SU-DHL-6 (cell line): ENCODE data around the gene C2CD2.

Experiments used
- H2AFZ ChIP-seq: fragments of 200-600 bp; sonication (generic); 2 replicates; pipeline ENCODE4 v1.6.1; 2014; ENCODE audit warnings: low read depth, mild to moderate bottlenecking, moderate library complexity, mixed read lengths, antibody characterized with exemption, low read length; ENCODE audit not compliant: severe bottlenecking
- H3F3A ChIP-seq: fragments of 200-600 bp; shearing (Covaris generic); 2 replicates; pipeline ENCODE4 v1.6.0; 2016; ENCODE audit warnings: antibody characterized with exemption, mild to moderate bottlenecking; ENCODE audit not compliant: insufficient read depth
- H3K27ac ChIP-seq: fragments of 200-600 bp; sonication (generic); 2 replicates; pipeline ENCODE4 v1.5.1; 2016; ENCODE audit warnings: low read depth, mild to moderate bottlenecking, low read length, moderate library complexity, mixed read lengths
- H3K27me3 ChIP-seq: fragments of 200-600 bp; sonication (generic), shearing (Covaris generic); 2 replicates; pipeline ENCODE4 v1.6.0; 2014; ENCODE audit warnings: mild to moderate bottlenecking, low read length
- H3K36me3 ChIP-seq: fragments of 200-600 bp; sonication (generic); 2 replicates; pipeline ENCODE4 v1.6.1; 2014; ENCODE audit warnings: mild to moderate bottlenecking, low read length, mixed read lengths
- H3K4me2 ChIP-seq: fragments of 300-600, 200-600 bp; shearing (Covaris generic), sonication (generic); 2 replicates; pipeline ENCODE4 v1.6.0; 2014; ENCODE audit warnings: low read length, low read depth, mild to moderate bottlenecking; ENCODE audit not compliant: poor library complexity, severe bottlenecking
- H3K4me3 ChIP-seq: fragments of 200-600 bp; sonication (generic); 2 replicates; pipeline ENCODE4 v1.5.1; 2014; ENCODE audit warnings: antibody characterized with exemption, low read length, mild to moderate bottlenecking, mixed read lengths; ENCODE audit not compliant: insufficient read depth, poor library complexity, severe bottlenecking
- H3K79me2 ChIP-seq: fragments of 200-600 bp; sonication (generic); 2 replicates; pipeline ENCODE4 v1.6.1; 2014; ENCODE audit warnings: mild to moderate bottlenecking, low read length, moderate library complexity; ENCODE audit not compliant: insufficient read depth
- H3K9ac ChIP-seq: fragments of 200-600 bp; sonication (generic); 2 replicates; pipeline ENCODE4 v1.7.0; 2014; ENCODE audit warnings: mild to moderate bottlenecking, low read length
- H3K9me2 ChIP-seq: fragments of 200-600 bp; sonication (generic); replicated peaks from 2 replicates; pipeline ENCODE4 v1.6.1; 2014; ENCODE audit warnings: low read length; ENCODE audit not compliant: insufficient read depth
- H3K9me3 ChIP-seq: fragments of 200-600 bp; sonication (generic); 2 replicates; pipeline ENCODE4 v1.6.1; 2014; ENCODE audit warnings: low read length, mixed read lengths; ENCODE audit not compliant: insufficient read depth
- H4K20me1 ChIP-seq: fragments of 200-600 bp; sonication (generic); 2 replicates; pipeline ENCODE4 v1.6.1; 2014; ENCODE audit warnings: low read depth, mild to moderate bottlenecking, antibody characterized with exemption, low read length, moderate library complexity, mixed read lengths
- EZH2phosphoT487 ChIP-seq: fragments of 200-600 bp; sonication (generic), shearing (Covaris generic); conservative IDR thresholded peaks from 2 replicates; pipeline ENCODE4 v1.6.1; 2018; ENCODE audit warnings: mild to moderate bottlenecking, antibody characterized with exemption, low read length, moderate library complexity, mixed read lengths
- TF ChIP-seq, protein P1 (sequence below): fragments of 200-600 bp; sonication (generic); IDR thresholded peaks from one replicate; pipeline ENCODE4 v1.5.1; 2017; ENCODE audit warnings: antibody characterized with exemption, mild to moderate bottlenecking, low read length, moderate library complexity; ENCODE audit not compliant: insufficient read depth, poor library complexity, severe bottlenecking

Gene C2CD2

DNA sequence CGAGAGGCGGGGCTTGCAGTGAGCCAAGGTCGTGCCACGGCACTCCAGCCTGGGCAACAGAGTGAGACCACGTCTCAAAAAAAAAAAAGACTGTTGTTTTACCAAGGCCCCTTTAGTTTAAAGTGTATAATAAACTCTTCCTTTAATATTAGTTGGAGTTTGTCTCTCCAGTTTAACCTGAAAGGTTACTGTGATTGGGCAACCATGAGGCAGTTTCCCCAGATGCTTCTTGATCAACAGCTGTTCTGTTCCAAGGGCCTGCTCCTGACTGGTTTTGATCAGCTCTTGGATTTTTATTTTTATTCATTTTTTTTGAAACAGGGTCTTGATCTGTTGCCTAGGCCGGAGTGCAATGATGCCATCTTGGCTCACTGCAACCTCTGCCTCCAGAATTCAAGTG, 18.1 kb upstream of the C2CD2 start:
- no peak overlapping the region for H3K4me2 ChIP-seq
- H4K20me1 ChIP-seq: no peaks in the 10 kb centered on the region
- TF ChIP-seq EZH2phosphoT487: no peak
- TF ChIP-seq, protein P1, sequence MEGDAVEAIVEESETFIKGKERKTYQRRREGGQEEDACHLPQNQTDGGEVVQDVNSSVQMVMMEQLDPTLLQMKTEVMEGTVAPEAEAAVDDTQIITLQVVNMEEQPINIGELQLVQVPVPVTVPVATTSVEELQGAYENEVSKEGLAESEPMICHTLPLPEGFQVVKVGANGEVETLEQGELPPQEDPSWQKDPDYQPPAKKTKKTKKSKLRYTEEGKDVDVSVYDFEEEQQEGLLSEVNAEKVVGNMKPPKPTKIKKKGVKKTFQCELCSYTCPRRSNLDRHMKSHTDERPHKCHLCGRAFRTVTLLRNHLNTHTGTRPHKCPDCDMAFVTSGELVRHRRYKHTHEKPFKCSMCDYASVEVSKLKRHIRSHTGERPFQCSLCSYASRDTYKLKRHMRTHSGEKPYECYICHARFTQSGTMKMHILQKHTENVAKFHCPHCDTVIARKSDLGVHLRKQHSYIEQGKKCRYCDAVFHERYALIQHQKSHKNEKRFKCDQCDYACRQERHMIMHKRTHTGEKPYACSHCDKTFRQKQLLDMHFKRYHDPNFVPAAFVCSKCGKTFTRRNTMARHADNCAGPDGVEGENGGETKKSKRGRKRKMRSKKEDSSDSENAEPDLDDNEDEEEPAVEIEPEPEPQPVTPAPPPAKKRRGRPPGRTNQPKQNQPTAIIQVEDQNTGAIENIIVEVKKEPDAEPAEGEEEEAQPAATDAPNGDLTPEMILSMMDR: no peak
- H3K27me3 ChIP-seq: no peaks in the 10 kb centered on the region
- H3K9me2 ChIP-seq: no peaks in the 10 kb centered on the region
- no peak overlapping the region for H2AFZ ChIP-seq
- H3K9me3 ChIP-seq: no peaks in the 10 kb centered on the region
- H3F3A ChIP-seq: no peaks in the 10 kb centered on the region
- H3K9ac ChIP-seq: no peak overlapping the region
- no peak overlapping the region for H3K4me3 ChIP-seq
- no peak overlapping the region for H3K27ac ChIP-seq
- no peaks in the 10 kb centered on the region for H3K36me3 ChIP-seq
- no peaks in the 10 kb centered on the region for H3K79me2 ChIP-seq

DNA sequence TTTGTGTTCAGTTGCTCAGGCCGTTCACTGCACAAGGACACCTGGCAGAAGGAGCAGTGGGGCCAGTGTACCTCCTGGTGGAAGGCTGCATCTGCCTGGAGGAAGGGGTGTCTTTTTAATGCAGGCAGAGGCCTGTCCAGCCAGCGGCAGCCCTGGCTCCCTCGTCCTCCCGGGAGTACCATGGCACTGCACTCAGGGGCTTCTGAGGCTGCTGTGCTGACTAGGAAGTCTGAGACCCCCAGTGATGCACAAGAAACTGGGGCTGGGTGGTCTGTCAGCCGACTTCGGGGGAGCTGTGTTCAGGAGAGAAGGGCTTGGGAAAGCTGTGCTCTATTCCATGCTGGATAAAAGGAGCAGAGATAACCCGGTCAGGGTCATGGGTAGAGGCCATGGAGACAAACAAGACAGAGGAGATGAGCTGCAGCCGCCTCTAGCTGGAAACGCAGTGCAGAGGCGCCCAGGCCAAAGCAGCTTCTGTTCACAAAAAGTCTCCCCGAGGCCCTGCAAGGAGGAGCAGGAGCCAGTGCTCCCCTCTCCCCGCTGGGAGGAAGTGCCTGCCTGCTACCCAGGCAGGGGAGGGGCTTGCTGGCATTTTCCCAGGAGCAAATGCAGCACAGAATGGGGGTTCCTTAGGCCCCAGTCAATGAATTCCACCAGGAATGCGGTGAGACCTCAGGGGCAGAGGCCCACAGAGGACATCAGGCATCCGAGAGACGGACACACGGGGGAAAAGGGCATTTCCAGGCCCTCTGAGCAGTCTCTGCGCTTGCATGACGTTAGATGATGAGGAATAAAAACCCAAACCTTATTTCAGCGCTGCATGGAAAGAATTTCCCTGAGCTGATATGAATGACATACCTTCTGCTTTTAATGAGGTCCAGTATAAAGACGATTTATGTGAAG, 17.2 kb upstream of the C2CD2 start:
- H3K27ac ChIP-seq: no peak overlapping the region
- H3K79me2 ChIP-seq: no peaks in the 10 kb centered on the region
- no peak overlapping the region for H3K9ac ChIP-seq
- no peaks in the 10 kb centered on the region for H4K20me1 ChIP-seq
- no peaks in the 10 kb centered on the region for H3K27me3 ChIP-seq
- H3K4me2 ChIP-seq: no peak overlapping the region
- TF ChIP-seq, protein P1: no peak
- no peak for TF ChIP-seq EZH2phosphoT487
- no peaks in the 10 kb centered on the region for H3K9me2 ChIP-seq
- H3K36me3 ChIP-seq: no peaks in the 10 kb centered on the region
- no peaks in the 10 kb centered on the region for H3K9me3 ChIP-seq
- no peak overlapping the region for H3K4me3 ChIP-seq
- H2AFZ ChIP-seq: no peak overlapping the region
- no peaks in the 10 kb centered on the region for H3F3A ChIP-seq

DNA sequence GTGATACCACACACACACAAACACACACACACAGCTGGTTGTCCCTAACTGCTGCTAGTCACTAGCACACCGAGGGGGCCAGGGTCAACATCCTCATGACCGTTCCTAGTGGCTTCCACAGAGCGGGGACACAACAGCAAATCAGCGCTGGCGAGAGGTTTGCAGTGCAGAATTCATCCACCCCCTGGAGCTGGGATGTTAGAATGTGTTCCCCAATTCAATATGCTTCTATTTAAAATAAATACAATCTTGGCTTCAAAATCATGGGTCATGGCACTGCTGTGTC, 16.2 kb upstream of the C2CD2 start:
- no peak overlapping the region for H3K4me2 ChIP-seq
- no peaks in the 10 kb centered on the region for H3F3A ChIP-seq
- no peaks in the 10 kb centered on the region for H3K27me3 ChIP-seq
- no peak overlapping the region for H2AFZ ChIP-seq
- H3K9me3 ChIP-seq: no peaks in the 10 kb centered on the region
- H3K9ac ChIP-seq: no peak overlapping the region
- no peak for TF ChIP-seq EZH2phosphoT487
- TF ChIP-seq, protein P1: no peak
- no peaks in the 10 kb centered on the region for H4K20me1 ChIP-seq
- no peaks in the 10 kb centered on the region for H3K79me2 ChIP-seq
- no peak overlapping the region for H3K27ac ChIP-seq
- H3K4me3 ChIP-seq: no peak overlapping the region
- H3K9me2 ChIP-seq: no peaks in the 10 kb centered on the region
- no peaks in the 10 kb centered on the region for H3K36me3 ChIP-seq
